HG02571 (cell line): Measurements from ENCODE around the gene MAP3K3.
"Not testable (repeated sequence)": the region's sequence is repeated elsewhere in the genome, so short reads cannot be mapped to it uniquely, and the experiment has no call there.

Experiments
- ATAC-seq: cut with Tn5 transposase; IDR thresholded peaks from one replicate; pipeline ENCODE4 v1.9.1; 2021; ENCODE audit warnings: mild to moderate bottlenecking, moderate library complexity; ENCODE audit not compliant: unreplicated experiment

The MAP3K3 gene

DNA sequence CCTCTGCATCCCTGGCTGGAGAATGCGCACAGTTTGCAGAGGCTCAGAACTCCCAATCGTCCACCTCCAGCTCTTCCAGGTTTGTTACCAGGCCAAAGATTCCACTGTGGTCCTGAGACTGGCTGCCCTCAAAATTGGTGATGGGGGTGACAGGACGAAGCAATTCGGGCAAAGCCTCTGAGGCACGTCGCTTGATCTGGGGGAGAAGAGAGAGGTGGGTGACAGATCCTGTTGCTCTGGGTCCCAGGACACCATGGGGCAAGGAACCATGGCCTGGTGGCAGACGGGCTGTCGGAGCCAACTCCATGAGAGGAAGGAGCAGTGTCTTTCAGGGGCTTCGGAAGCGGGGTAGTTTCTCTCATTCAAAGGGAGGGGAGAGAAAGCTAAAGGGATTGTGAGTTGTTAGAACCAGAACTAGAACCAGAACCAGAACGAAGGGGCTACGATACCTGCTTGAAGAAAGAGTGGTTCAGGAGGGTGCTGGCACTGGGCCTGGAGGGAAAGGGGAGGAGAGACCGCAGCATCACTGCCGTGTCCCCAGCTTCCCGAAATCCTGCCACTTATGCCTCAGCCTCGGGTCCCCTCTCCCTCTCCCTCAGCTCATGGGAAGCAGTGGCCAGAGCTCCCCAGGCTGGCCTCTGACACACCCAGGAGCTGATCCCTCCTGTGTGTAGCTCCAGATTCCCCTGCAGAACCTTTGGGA lies 81.5 kb downstream of the MAP3K3 start:
- ATAC-seq, result no peak

- ATAC-seq, result no peak
Observed at GRCh38 chr17:63704259-63704576, 82.0 kb downstream of the MAP3K3 start.

DNA sequence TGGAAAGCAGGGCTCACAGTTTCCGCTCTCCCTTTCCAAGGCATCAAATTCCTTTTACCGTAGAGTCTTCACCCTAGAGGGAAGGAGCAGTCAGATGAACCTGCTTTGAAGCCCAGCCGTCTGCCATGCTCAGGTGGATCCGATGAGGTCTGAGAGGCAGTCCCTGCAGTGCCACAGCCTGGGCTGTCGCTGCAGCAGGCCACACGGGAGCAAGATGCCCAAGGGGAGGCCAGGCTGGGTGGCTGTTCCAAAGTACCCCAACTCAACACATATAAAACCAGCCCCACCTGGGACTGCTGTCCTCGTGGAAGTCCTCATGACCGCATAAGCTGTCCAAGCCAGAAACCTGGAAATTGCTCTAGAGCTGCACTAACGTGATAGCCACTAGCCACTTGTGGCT lies 82.6 kb downstream of the MAP3K3 start:
- no peak for ATAC-seq

DNA sequence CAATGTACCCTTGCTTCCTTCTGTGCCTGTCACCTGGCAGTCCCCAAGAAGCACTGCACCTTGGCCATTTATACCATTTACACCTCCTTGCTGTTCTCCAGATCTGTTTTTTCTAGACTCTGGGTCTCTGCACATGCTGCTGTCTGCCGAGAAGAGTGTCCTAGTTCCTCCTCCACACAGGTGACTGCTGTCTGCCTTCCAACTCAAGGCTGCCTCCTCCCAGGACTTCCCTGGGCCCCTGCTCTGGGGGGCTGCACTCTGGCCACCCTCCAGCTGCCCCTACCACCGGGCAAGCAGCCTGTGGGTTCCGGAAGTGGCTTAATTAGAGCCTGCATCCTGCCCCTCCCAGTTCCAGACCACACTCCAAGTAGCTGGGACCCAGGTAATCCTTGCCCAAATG lies 83.4 kb downstream of the MAP3K3 start:
- ATAC-seq, result no peak

GRCh38 chr17:63706336-63707082 lies 84.3 kb downstream of the MAP3K3 start:
- ATAC-seq, result no peak

DNA sequence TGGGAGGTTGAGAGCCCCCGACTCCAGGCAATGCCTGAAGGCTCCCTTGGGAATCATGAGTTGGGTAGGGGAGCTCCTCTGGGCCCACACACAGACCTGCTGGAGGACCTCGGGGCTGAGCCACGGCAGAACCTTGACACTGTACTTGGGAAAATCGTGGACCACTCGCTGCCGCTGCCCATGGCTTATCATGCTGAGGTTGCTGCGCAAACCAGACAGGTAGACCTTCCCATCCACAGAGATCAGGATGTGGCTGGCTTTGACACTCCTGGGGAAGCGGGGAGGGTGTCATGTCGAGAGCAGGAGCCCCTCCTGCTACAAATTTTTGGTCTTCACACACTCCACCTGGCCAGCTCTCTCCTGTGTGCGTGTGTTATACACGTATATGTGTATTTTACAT lies 84.9 kb downstream of the MAP3K3 start:
- no peak for ATAC-seq

DNA sequence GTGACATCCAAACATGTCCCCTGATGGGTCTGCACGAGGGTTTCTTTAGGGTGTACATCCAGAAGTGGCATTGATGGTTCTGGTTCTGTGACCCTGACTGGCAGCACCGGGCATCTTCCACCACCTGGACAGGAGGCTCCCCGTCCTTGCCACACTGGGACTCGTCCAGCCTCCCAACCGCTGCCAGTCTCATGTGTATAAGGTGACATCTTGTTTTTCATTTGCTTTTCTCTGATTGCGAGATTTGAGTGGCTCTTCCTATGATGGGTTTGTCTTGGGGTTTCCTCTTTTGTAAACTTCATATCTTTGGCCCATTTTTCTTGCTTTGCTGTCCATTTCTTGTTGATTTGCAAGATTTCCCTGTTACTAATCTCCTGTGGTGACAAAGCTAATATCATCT lies 86.9 kb downstream of the MAP3K3 start:
- ATAC-seq, result no peak

DNA sequence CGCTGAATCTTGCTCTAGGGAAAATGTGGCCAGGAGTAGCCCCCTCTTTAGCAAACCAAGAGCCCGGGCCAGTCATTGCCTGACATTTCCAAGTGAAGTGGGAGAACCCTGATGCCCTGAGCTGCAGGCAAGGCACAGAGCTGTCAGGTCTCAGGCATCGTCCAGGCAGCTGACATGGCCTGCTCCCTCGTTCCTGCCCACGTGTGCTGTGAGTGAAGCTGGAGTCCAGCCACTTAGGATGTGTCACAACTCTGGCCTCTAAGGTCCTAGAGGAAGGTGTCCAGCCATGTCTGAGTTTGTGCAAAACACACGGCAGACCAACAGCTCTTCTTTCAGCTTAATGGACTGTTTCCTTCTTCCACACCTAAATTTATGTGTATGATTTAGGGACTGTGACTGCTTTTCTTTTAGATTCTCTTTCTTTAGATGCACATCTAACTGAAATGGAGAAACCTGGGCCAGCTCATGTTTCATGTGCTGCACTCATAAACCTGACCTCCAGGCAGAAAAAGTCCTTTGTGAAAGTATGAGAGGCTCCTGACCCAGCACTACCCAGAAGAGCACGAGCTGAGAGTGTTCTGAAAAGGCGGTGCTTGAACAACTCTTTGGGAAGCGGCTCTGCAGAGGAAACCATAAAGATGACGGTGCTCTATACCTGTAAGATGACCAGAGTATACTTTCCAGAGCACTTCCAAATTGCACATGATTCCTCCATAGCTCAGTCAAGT lies 92.5 kb downstream of the MAP3K3 start:
- ATAC-seq, result no peak

GRCh38 chr17:63716426-63716825 lies 94.2 kb downstream of the MAP3K3 start:
- ATAC-seq, result no peak

GRCh38 chr17:63718988-63719387 lies 96.8 kb downstream of the MAP3K3 start:
- ATAC-seq, result no peak

GRCh38 chr17:63720194-63720593 lies 98.0 kb downstream of the MAP3K3 start:
- not testable (repeated sequence) for ATAC-seq

GRCh38 chr17:63722403-63722802 lies 100.2 kb downstream of the MAP3K3 start:
- no peak for ATAC-seq

- no peak for ATAC-seq
Observed at GRCh38 chr17:63735691-63736090, 113.5 kb downstream of the MAP3K3 start.

DNA sequence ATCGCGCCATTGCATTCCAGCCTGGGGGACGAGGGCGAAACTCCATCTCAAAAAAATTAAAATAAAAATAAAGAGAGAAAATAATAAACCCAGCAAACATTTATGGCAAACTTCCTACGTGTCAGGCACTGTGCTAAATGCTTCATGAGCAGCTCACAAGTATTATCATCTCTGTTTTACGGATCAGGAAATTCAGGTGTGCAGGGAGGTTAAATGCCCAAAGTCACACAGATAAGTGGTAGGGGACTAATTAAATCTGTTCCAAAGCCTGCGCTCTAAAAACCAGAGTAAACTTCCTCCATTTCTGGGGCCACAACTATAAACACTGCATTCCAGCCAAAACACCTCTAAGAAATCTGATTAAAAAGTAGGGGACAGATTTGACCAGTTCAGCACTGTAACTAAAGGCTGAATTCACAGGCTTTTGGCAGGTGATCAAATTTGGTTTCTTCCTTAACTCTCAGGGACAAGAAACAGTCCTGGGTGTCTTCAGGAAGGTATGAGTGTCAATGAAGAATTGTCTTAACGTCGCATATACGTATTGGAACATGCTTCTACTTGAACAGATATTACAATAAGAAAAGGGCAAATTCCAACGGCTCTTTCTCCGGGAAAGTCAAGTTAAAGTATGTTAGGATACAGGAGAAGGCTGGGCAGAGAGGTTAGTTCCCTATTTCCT lies 118.4 kb downstream of the MAP3K3 start:
- no peak for ATAC-seq

GRCh38 chr17:63741143-63741407 lies 118.9 kb downstream of the MAP3K3 start:
- peak; percentile 2 for ATAC-seq

DNA sequence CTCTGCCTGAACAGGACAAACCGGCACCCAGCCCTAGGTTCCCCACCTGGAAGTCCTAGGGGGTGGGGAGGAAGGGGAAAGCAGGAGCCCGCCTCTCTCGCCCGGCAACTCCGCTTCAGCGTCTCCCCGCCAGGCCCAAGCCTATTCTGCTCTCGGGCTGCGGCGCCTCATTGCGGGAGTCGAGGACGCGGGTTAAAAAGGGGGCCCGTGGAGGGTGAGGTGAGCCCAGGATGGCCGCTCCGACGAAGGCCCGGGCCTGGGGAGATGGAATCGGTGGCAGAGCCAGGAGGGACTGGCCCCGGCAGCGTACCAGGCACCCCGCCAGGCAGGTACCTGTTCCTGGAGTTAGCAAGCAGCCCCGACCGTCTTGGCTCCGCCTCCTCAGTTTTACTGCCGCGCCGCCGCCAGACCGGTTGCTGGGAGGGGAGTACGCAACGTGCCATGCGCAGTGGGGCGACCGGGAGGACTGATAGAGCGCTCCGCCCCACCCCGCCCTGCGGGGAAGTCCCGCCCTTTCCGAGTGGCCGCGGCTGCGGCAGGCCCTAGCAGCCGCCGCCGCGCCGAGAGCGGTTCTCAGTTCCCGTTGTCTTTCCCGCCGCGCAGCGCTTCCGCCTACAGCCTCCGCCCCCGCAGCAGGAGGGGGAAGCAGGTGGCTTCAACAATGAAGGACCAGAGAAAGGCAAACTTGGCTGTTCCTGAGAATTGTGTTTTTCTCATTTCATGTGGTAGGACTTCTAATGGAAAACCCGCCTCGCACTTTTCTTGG lies 119.4 kb downstream of the MAP3K3 start, which contains the start of gene STRADA:
TSS of gene STRADA (minus strand) at position 392 of the 766 bp plus-strand sequence. CDS start 13,430 bp downstream, outside the sequence.
- peak; percentile 81 for ATAC-seq
